Thoracic aorta (tissue), 2 donors: Measurements from ENCODE around the gene FHDC1. TPM values are rescaled to one million over a fixed set of nuclear protein-coding genes. Genes with fewer than 3 reads are reported as not detected.

ENCODE experiments used
- ATAC-seq: fragments of 150-250 bp; one replicate; pipeline ENCODE4 v1.8.0; 2017; ENCODE audit warnings: low read depth; ENCODE audit not compliant: insufficient number of reproducible peaks, low FRiP score
- DNase-seq: peaks from one replicate; pipeline ENCODE4 v3.0.0-alpha.2; 2020; ENCODE audit warnings: low spot score
- H3K27ac ChIP-seq, 2 donors: fragments of 200-600 bp; sonication (generic); 1 replicate in 1 of 2; 2 replicates in 1 of 2; pipeline ENCODE4 v1.5.1; 2016; ENCODE audit warnings: mild to moderate bottlenecking in 2 of 2, moderate library complexity in 2 of 2
- H3K27me3 ChIP-seq: fragments of 200-600 bp; sonication (generic); replicated peaks from 2 replicates; pipeline ENCODE4 v1.6.0; 2016; ENCODE audit warnings: mild to moderate bottlenecking; ENCODE audit not compliant: insufficient read depth
- H3K36me3 ChIP-seq: fragments of 200-600 bp; sonication (generic); one replicate; pipeline ENCODE4 v1.5.1; 2016
- H3K4me1 ChIP-seq, 2 donors: fragments of 200-600 bp; sonication (generic); 1 replicate in 1 of 2; 2 replicates in 1 of 2; pipeline versions ENCODE4 v1.5.1 to v1.6.0; 2016; ENCODE audit warnings: low read depth in 2 of 2, mild to moderate bottlenecking in 1 of 2; ENCODE audit not compliant: control insufficient read depth in 1 of 2
- H3K4me3 ChIP-seq: fragments of 200-600 bp; sonication (generic); 2 replicates; pipeline ENCODE4 v1.5.1; 2016; ENCODE audit warnings: mild to moderate bottlenecking
- H3K9me3 ChIP-seq: fragments of 200-600 bp; sonication (generic); 2 replicates; pipeline ENCODE4 v1.5.1; 2016
- total RNA-seq, 2 donors: library from RNA; depleted of rRNA; stranded (reverse); fragments of >200 nt; gene quantifications; one replicate each; pipeline versions ENCODE4 v1.1.0 to v1.2.3, GENCODE V29; 2016
- TF ChIP-seq, protein P1 (sequence below): fragments of 200-600 bp; sonication (generic); IDR thresholded peaks from one replicate; pipeline ENCODE4 v1.5.1; 2019; ENCODE audit warnings: antibody characterized with exemption

Gene FHDC1
- total RNA-seq, 2 donors from 2014 or later, result 0.27 to 0.35 TPM

DNA sequence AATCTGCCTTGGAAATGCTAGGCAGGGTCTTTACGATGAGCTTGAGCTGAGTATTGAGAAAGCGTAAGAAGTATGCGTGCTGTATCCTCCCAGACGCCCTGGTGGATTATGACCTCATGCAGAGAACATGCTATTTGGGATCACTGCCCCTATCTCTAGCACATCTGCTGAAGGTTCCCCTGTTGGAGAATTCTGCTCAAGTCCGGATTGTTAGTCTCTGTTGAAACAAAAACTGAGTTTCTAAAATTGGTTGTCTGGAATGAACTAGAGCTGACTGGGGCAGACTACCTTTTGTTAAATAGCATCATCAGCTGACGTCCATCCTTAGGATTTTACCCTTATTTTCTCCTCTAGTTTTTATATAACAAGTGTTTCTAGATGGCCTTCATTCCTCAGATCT, 7.5 kb downstream of the FHDC1 start:
- Histone ChIP-seq H3K36me3 (no peaks in the 10 kb centered on the region), H3K4me3 (no peak overlapping the region), H3K27me3 (no peaks in the 10 kb centered on the region), H3K27ac (no peak overlapping the region), H3K9me3 (no peaks in the 10 kb centered on the region), H3K4me1 (no peaks in the 10 kb centered on the region)
- TF ChIP-seq, protein P1, sequence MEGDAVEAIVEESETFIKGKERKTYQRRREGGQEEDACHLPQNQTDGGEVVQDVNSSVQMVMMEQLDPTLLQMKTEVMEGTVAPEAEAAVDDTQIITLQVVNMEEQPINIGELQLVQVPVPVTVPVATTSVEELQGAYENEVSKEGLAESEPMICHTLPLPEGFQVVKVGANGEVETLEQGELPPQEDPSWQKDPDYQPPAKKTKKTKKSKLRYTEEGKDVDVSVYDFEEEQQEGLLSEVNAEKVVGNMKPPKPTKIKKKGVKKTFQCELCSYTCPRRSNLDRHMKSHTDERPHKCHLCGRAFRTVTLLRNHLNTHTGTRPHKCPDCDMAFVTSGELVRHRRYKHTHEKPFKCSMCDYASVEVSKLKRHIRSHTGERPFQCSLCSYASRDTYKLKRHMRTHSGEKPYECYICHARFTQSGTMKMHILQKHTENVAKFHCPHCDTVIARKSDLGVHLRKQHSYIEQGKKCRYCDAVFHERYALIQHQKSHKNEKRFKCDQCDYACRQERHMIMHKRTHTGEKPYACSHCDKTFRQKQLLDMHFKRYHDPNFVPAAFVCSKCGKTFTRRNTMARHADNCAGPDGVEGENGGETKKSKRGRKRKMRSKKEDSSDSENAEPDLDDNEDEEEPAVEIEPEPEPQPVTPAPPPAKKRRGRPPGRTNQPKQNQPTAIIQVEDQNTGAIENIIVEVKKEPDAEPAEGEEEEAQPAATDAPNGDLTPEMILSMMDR, result no peak
- no peak for ATAC-seq
- DNase-seq, result no peak

DNA sequence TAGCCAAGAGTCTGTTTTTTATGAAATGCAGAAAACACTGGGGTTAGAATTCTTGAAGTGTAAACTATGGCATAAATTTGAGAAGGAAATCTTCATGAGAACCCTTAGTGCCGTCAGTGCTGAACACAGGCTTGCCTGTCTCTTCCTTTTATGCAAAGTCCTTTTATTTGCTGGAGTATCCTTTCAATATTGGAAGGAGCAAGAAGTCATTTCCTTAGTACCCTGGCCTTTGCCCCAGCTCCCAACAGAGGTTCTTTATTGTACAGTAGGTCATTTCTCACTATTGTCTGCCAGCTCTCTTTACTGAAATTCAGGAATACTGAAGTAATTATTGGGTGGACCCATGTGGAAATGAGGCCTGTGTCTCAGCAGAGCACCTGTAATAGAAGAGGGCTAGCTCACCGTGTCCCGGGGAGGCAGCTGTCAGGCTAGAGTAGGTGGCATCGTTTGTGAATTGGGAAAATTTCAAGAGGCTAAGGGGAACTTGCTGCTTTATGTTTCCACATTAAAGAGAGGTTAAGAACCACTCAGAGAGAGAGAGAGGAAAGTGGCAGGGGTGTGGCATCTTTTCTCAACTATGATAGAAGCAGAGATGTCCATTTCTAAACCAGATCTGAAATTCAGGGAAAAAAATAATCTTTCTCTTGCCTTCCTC, 8.7 kb downstream of the FHDC1 start:
- no peak for DNase-seq
- H3K9me3 ChIP-seq, result no peaks in the 10 kb centered on the region
- H3K27me3 ChIP-seq, result no peaks in the 10 kb centered on the region
- no peaks in the 10 kb centered on the region for H3K36me3 ChIP-seq
- ATAC-seq, result no peak
- no peak overlapping the region for H3K27ac ChIP-seq
- no peaks in the 10 kb centered on the region for H3K4me1 ChIP-seq
- no peak overlapping the region for H3K4me3 ChIP-seq
- TF ChIP-seq, protein P1, result no peak

DNA sequence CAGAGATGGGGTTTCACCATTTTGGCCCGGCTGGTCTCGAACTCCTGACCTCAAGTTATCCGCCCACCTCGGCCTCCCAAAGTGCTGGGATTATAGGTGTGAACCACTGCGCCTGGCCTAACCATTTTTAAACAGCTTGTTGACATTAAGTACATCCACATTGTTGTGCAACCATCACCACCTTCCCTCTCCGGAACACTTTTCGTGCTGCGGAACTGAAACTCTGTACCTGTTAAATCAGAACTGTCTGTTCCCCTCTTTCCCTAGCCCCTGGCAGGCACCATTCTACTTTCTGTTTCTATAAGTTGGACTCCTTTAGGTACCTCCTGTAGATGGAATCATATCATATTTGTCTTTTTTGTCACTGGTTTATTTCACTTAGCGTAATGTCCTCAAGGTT, 9.5 kb downstream of the FHDC1 start:
- Histone ChIP-seq H3K9me3 (no peaks in the 10 kb centered on the region), H3K27me3 (no peaks in the 10 kb centered on the region), H3K4me1 (no peaks in the 10 kb centered on the region), H3K4me3 (no peak overlapping the region), H3K27ac (no peak overlapping the region), H3K36me3 (no peaks in the 10 kb centered on the region)
- ATAC-seq (no peak), DNase-seq (no peak)
- TF ChIP-seq, protein P1, result no peak

DNA sequence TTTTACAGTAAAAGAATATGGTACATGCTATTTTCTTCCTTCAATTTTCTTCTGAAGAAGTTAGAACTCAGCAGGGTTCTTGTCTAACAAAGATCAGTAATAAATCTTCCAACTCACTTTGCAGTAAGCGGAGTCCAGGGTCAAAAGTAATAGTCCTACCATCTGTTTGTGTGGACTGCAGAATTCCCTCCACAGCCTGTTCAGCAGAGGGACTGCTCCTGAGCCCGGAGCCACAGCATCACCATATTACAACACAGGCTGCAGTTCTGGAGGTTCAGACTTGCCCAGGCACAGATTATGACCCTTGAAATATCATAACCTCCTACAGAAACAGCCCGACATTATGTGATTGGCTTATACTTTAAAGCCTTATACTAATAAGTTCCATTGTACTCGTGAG, 10.3 kb downstream of the FHDC1 start:
- no peaks in the 10 kb centered on the region for H3K36me3 ChIP-seq
- no peak overlapping the region for H3K27ac ChIP-seq
- no peaks in the 10 kb centered on the region for H3K27me3 ChIP-seq
- TF ChIP-seq, protein P1, result no peak
- ATAC-seq (no peak), DNase-seq (no peak)
- no peaks in the 10 kb centered on the region for H3K4me1 ChIP-seq
- H3K4me3 ChIP-seq, result no peak overlapping the region
- H3K9me3 ChIP-seq, result no peaks in the 10 kb centered on the region

DNA sequence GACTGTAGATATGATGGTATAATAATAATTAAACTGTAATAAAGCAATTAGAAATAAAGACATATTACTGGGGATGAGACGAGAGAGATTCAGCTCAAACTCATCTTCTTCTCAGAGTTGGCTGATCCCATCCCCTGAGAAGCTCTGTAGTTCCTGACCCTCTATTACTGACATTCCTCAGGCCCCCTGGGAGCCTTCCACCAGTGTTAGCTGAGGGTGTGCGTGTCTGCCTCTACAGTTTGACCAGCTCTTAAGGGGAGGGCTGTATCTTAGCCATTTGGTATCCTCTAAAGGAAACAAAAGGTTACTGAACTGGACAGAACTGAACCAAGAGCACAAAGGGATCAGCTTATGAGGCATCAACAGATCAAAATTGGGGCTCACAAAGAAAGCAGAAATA, 11.2 kb downstream of the FHDC1 start:
- Histone ChIP-seq H3K9me3 (no peaks in the 10 kb centered on the region), H3K27ac (no peak overlapping the region), H3K36me3 (no peaks in the 10 kb centered on the region), H3K4me1 (no peaks in the 10 kb centered on the region), H3K27me3 (no peaks in the 10 kb centered on the region), H3K4me3 (no peak overlapping the region)
- ATAC-seq, result no peak
- TF ChIP-seq, protein P1, result no peak
- DNase-seq, result no peak
